HCT116 (cell line): ENCODE results near the gene MAP2K5. TPM values are rescaled to one million over a fixed set of nuclear protein-coding genes. Genes with fewer than 3 reads are reported as not detected.

ENCODE experiments used
- ATAC-seq: fragments of 200-7000 bp; cut with Tn5 transposase; 2 replicates; pipeline ENCODE4 v1.9.1; 2020; ENCODE audit warnings: mild to moderate bottlenecking, moderate library complexity
- BruUV-seq: library from RNA; stranded (reverse); fragments of 400-500 nt; replicated peaks from 2 replicates; lab custom pipeline; 2021; lab: Mats Ljungman, UMichigan
- CTCF ChIA-PET: fragments of 300-600 bp; sonication (Branson Sonifier 250); formaldehyde crosslinking; loops from one replicate; lab custom pipeline; 2021; ENCODE audit warnings: antibody characterized with exemption; lab: Charles Lee
- POLR2A ChIA-PET: fragments of 300-600, 350-600 bp; sonication (Branson Sonifier 250); formaldehyde crosslinking; loops from one replicate; lab custom pipeline; 2021; ENCODE audit warnings: antibody characterized with exemption; lab: Charles Lee
- RAD21 ChIA-PET, 2 experiments: fragments of 300-600 bp; sonication (Branson Sonifier 250); formaldehyde crosslinking; loops; one replicate each; lab custom pipeline; 2023; ENCODE audit warnings: low total read pairs in 2 of 2; ENCODE audit not compliant: uncharacterized antibody in 2 of 2, unreplicated experiment in 2 of 2, low non-redundant PET in 1 of 2; lab: Charles Lee
- DNase-seq: peaks from one replicate; pipeline ENCODE4 v3.0.0-alpha.2; 2010; ENCODE audit warnings: low read depth, low spot score
- H2AFZ ChIP-seq: fragments of 200-600 bp; shearing (Covaris generic), sonication (generic); 2 replicates; pipeline ENCODE4 v1.6.1; 2017; ENCODE audit warnings: low read depth, mixed run types, mixed read lengths, antibody characterized with exemption, low read length; ENCODE audit not compliant: poor library complexity, severe bottlenecking
- H3K27ac ChIP-seq: 2 replicates; pipeline ENCODE4 v1.5.1; 2012; ENCODE audit warnings: low read depth, low read length
- H3K27me3 ChIP-seq: fragments of 200-600 bp; sonication (generic); 2 replicates; pipeline ENCODE4 v1.6.1; 2016; ENCODE audit warnings: mixed run types, low read length, mixed read lengths; ENCODE audit not compliant: insufficient read depth
- H3K36me3 ChIP-seq, 2 experiments: fragments of 200-500 bp in 1 of 2; fragments of 200-600 bp in 1 of 2; sonication (Bioruptor generic) in 1 of 2; sonication (generic) in 1 of 2; 2 replicates each; pipeline versions ENCODE4 v1.5.1 to v1.6.1; 2014 to 2016; ENCODE audit warnings: low read length in 2 of 2, inconsistent platforms in 1 of 2, mixed read lengths in 1 of 2, mixed run types in 1 of 2; ENCODE audit not compliant: insufficient read depth in 2 of 2, control insufficient read depth in 1 of 2
- H3K4me1 ChIP-seq, 2 experiments: fragments of 200-600 bp in 1 of 2; sonication (generic) in 1 of 2; 2 replicates each; pipeline versions ENCODE4 v1.5.1 to v1.6.1; 2012 to 2017; ENCODE audit warnings: low read length in 2 of 2, inconsistent platforms in 1 of 2, mild to moderate bottlenecking in 1 of 2, mixed read lengths in 1 of 2, mixed run types in 1 of 2, moderate library complexity in 1 of 2; ENCODE audit not compliant: insufficient read depth in 2 of 2, control insufficient read depth in 1 of 2
- H3K4me2 ChIP-seq: fragments of 200-600 bp; sonication (generic); 2 replicates; pipeline ENCODE4 v1.6.1; 2017; ENCODE audit warnings: mixed run types, low read length, mixed read lengths
- H3K4me3 ChIP-seq, 2 experiments: fragments of 200-600 bp in 1 of 2; sonication (generic) in 1 of 2; replicated peaks in 1 of 2; 2 replicates each; pipeline ENCODE4 v1.5.1; 2011 to 2016; ENCODE audit warnings: low read length in 2 of 2, control low read depth in 1 of 2, low read depth in 1 of 2, mild to moderate bottlenecking in 1 of 2, mixed read lengths in 1 of 2, mixed run types in 1 of 2
- H3K79me2 ChIP-seq: fragments of 200-600 bp; sonication (generic); 2 replicates; pipeline ENCODE4 v1.6.1; 2017; ENCODE audit warnings: mild to moderate bottlenecking, mixed run types, low read length, moderate library complexity, mixed read lengths; ENCODE audit not compliant: insufficient read depth
- H3K9ac ChIP-seq: fragments of 200-600 bp; sonication (generic); 2 replicates; pipeline ENCODE4 v1.6.1; 2016; ENCODE audit warnings: low read length, mixed read lengths
- H3K9me2 ChIP-seq: fragments of 200-600 bp; sonication (generic), shearing (Covaris generic); 2 replicates; pipeline ENCODE4 v1.6.1; 2017; ENCODE audit warnings: mixed run types, mild to moderate bottlenecking, moderate library complexity; ENCODE audit not compliant: insufficient read depth
- H3K9me3 ChIP-seq, 2 experiments: fragments of 200-500 bp in 1 of 2; fragments of 200-600 bp in 1 of 2; sonication (Bioruptor generic) in 1 of 2; sonication (generic) in 1 of 2; 2 replicates each; pipeline ENCODE4 v1.6.1; 2014 to 2017; ENCODE audit warnings: low read length in 2 of 2, mixed read lengths in 2 of 2, inconsistent platforms in 1 of 2, low read depth in 1 of 2, mild to moderate bottlenecking in 1 of 2, mixed run types in 1 of 2, moderate library complexity in 1 of 2; ENCODE audit not compliant: control insufficient read depth in 1 of 2, insufficient read depth in 1 of 2
- H4K20me1 ChIP-seq: fragments of 200-600 bp; sonication (generic), shearing (Covaris generic); 2 replicates; pipeline ENCODE4 v1.6.1; 2017; ENCODE audit warnings: mixed run types, mild to moderate bottlenecking, moderate library complexity; ENCODE audit not compliant: insufficient read depth
- CBX3 ChIP-seq: IDR thresholded peaks from 2 replicates; pipeline ENCODE4 v1.6.1; 2012; ENCODE audit warnings: low read depth
- CEBPB ChIP-seq: IDR thresholded peaks from 2 replicates; pipeline ENCODE4 v1.6.1; 2012; ENCODE audit warnings: low read depth
- CTCF ChIP-seq, 3 experiments: fragments of 200-600 bp in 1 of 3; sonication (generic) in 1 of 3; IDR thresholded peaks in 2 of 3; conservative IDR thresholded peaks in 1 of 3; 2 replicates each; pipeline ENCODE4 v1.5.1; 2012 to 2017; ENCODE audit warnings: low read depth in 2 of 3, low read length in 2 of 3, antibody characterized with exemption in 1 of 3, borderline replicate concordance in 1 of 3, control low read depth in 1 of 3, mild to moderate bottlenecking in 1 of 3, mixed read lengths in 1 of 3, mixed run types in 1 of 3, moderate library complexity in 1 of 3; ENCODE audit not compliant: insufficient read depth in 1 of 3
- MAX ChIP-seq: IDR thresholded peaks from 2 replicates; pipeline ENCODE4 v1.6.1; 2012
- SP1 ChIP-seq: IDR thresholded peaks from 2 replicates; pipeline ENCODE4 v1.6.1; 2012; ENCODE audit warnings: low read depth
- SRF ChIP-seq: IDR thresholded peaks from 2 replicates; pipeline ENCODE4 v1.6.1; 2012; ENCODE audit warnings: low read depth
- YY1 ChIP-seq: IDR thresholded peaks from 2 replicates; pipeline ENCODE4 v1.6.1; 2011; ENCODE audit warnings: low read length, low read depth, moderate library complexity, mild to moderate bottlenecking; ENCODE audit not compliant: insufficient replicate concordance; ENCODE audit errors: extremely low read depth
- ZNF274 ChIP-seq: fragments of 200-500 bp; sonication (Bioruptor generic); IDR thresholded peaks from 2 replicates; pipeline ENCODE4 v1.6.1; 2014; ENCODE audit warnings: mild to moderate bottlenecking, low read depth, low read length, inconsistent platforms
- intact Hi-C: fragments of 100-400 bp; cut with micrococcal nuclease; formaldehyde crosslinking; loops from 2 replicates; pipeline ENCODE4 v1.10.0; 2022
- total RNA-seq: library from RNA; stranded (reverse); gene quantifications from one replicate; pipeline ENCODE4 v1.2.1, GENCODE V29; 2021; ENCODE audit not compliant: unreplicated experiment

The MAP2K5 gene
- total RNA-seq, 1 experiment from 2014 or later, result 15.6 TPM

- TF ChIP-seq ZNF274 (no peak), CBX3 (no peak), MAX (no peak), SP1 (no peak), SRF (no peak)
These were observed 97.1 kb downstream of the MAP2K5 start (continued) for GRCh38 chr15:67639591-67639990.

GRCh38 chr15:67641453-67641852 lies 99.0 kb downstream of the MAP2K5 start:
- Histone ChIP-seq H3K79me2 (no peaks in the 10 kb centered on the region), H2AFZ (no peak overlapping the region), H3K36me3 (no peaks in the 10 kb centered on the region), H4K20me1 (no peaks in the 10 kb centered on the region), H3K27ac (no peak overlapping the region), H3K4me3 (no peak overlapping the region), H3K9me3 (no peaks in the 10 kb centered on the region), H3K9ac (no peak overlapping the region), H3K4me2 (no peak overlapping the region), H3K27me3 (no peaks in the 10 kb centered on the region), H3K9me2 (no peaks in the 10 kb centered on the region), H3K4me1 (no peaks in the 10 kb centered on the region)
- RAD21 ChIA-PET, result no interaction called here
- CTCF ChIA-PET, result no interaction called here
- ATAC-seq (no peak), DNase-seq (no peak)
- TF ChIP-seq CTCF (IDR thresholded peaks at IDR 0.05 in 2 of 3, conservative IDR thresholded peaks at IDR 0.05 in 1 of 3; ENCODE audit: borderline replicate concordance in 1 of 3, insufficient read depth in 1 of 3, low read depth in 2 of 3, low read length in 2 of 3) (peak in 1 of 3 experiments; percentile 15; a peak in 1 of 6 replicates), CEBPB (no peak), YY1 (no peak)
- POLR2A ChIA-PET, result no interaction called here
- no TSS peak for BruUV-seq
- intact Hi-C loops, result no loop called here
